GM13976 (cell line): ENCODE measurements around the gene SACM1L.
A peak's percentile ranks its signal among the peaks of the same experiment; 100 is the strongest.

Source experiments
- DNase-seq: peaks from one replicate; pipeline ENCODE4 v3.0.0; 2012; ENCODE audit warnings: low spot score
- in situ Hi-C: fragments of 300-500 bp; cut with MboI; formaldehyde crosslinking; loops from one replicate; pipeline ENCODE4 v1.12.0; 2022; ENCODE audit warnings: low sequenced_read_pairs, mixed read lengths, inconsistent platforms; ENCODE audit not compliant: unreplicated experiment
- TF ChIP-seq, protein P1 (sequence below): IDR thresholded peaks from 2 replicates; pipeline ENCODE4 v1.5.1; 2012; ENCODE audit warnings: borderline replicate concordance, mild to moderate bottlenecking; ENCODE audit not compliant: insufficient read depth; ENCODE audit errors: extremely low read depth, missing control alignments, control extremely low read depth

Gene SACM1L

DNA sequence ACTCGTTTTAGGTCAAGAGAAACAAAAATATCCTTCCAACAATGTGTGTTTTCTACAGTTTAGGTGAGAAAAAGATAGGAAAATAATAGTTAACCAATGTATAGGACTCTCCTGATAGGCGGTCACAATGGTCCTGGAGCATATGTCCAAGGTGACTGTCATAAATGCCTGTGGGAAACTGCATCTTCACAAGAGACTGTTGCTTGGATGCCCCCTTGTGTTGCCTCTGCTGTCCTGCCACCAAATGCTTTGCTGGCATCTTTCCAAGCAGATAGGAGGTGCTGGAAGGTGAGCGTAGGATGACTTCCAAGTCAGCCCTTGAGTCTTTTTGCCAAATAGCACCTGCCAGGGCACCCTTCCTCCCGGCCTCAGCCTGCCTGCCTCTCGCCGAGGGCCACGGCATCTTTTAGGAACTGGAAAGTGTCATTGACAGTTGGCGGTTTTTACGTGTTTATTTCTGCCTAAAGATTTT lies 24.1 kb upstream of the SACM1L start:
- DNase-seq, result peak; percentile 55
- in situ Hi-C loops, result loop anchor here (25.0 kb wide), 2 partner anchors 453 to 628 kb away; partner anchors contain the start of gene CLEC3B
- TF ChIP-seq, protein P1, sequence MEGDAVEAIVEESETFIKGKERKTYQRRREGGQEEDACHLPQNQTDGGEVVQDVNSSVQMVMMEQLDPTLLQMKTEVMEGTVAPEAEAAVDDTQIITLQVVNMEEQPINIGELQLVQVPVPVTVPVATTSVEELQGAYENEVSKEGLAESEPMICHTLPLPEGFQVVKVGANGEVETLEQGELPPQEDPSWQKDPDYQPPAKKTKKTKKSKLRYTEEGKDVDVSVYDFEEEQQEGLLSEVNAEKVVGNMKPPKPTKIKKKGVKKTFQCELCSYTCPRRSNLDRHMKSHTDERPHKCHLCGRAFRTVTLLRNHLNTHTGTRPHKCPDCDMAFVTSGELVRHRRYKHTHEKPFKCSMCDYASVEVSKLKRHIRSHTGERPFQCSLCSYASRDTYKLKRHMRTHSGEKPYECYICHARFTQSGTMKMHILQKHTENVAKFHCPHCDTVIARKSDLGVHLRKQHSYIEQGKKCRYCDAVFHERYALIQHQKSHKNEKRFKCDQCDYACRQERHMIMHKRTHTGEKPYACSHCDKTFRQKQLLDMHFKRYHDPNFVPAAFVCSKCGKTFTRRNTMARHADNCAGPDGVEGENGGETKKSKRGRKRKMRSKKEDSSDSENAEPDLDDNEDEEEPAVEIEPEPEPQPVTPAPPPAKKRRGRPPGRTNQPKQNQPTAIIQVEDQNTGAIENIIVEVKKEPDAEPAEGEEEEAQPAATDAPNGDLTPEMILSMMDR, result peak; percentile 51

DNA sequence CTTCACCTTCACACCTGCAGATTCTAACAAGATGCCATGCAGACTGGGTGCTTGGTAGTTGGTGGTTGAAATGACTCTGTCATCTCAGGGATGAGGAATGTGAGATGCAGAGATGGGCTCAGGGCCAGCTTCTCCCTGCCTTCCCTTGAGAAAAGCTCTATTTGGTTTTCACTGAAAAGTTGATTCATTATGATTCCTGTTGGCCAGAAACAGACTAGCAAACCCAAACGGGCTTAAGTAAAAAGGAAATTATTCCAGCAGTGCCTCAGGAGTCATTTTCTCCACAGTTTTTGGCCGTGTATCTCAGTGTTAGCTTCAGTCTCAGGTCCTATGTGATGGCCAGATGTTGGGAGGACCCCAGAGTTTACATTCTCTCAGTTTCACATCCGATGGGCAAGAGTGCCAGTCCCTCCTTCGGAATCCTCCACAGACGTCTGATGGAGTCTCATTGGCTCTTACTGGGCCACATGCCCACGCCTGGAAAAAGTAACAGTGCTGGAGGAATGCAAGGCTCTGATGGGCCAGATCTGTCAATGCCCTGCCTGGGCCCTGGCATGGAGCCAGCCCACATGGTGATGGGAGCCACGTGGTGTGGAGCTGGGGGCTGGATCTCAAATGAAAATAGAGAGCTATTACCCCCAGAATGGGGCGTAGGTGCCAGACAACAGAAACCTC lies 22.3 kb upstream of the SACM1L start:
- no peak for DNase-seq
- in situ Hi-C loops, result loop anchor here (25.0 kb wide), 2 partner anchors 455 to 630 kb away; partner anchors contain the start of gene CLEC3B
- TF ChIP-seq, protein P1, result no peak

DNA sequence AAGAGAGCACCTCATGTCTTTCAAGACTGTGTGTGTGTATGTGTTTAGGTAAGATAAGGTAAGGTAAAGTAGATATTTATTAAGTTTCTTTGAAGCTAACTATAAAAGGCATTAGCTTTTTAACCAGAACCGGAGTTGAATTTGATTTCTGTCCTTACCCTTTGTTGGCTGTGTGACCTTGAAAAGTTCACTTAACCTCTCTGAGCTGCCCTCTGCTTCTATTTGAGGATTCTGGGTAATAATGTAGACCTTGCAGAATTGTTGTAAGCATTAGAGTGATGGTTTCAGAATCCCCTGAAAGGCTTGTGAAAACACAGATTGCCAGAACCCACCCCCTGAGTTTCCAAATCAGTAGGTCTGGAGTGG lies 21.6 kb upstream of the SACM1L start:
- DNase-seq, result no peak
- in situ Hi-C loops, result loop anchor here (25.0 kb wide), 2 partner anchors 455 to 630 kb away; partner anchors contain the start of gene CLEC3B
- TF ChIP-seq, protein P1, result no peak

DNA sequence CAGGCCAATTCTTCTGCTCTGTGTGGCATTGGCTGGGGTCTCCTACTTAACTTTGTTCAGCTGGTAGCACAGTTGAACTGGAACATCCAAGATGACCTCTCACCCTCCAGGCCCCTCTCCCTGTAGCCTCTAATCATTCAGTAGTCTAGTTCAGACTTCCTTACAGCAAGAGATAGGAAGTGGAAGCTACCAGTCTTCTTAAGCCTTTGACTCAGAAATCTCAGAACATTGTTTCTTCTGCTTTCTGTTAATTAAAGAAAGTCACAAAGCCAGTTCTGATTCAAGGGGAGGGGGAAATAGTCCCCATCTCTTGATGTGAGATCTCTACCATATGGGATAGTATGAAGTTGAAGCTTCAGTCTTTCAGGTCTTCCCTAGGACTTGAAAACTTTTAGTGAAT lies 18.8 kb upstream of the SACM1L start:
- DNase-seq, result no peak
- in situ Hi-C loops, result loop anchor here (25.0 kb wide), 2 partner anchors 458 to 633 kb away; partner anchors contain the start of gene CLEC3B
- TF ChIP-seq, protein P1, result no peak

DNA sequence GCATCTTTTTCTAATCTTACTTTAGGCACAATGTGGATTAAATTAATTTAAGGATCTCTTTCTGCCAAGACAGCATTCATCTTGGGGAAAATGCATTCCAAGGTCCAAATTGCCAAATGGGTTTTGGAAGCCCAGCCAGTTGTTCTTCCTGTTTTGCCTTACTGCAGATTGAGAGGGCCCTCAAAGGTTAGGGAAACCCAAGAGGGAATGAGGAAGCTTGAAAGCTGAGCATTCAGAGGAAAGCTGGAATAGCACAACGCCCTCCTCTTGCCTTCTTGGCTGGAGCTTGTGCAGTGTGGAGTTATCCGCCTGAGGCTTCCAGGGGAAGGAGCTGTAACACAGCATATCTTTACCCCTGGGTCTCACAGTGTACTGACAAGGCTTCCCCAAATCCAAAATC lies 18.2 kb upstream of the SACM1L start:
- in situ Hi-C loops, result loop anchor here (25.0 kb wide), 2 partner anchors 459 to 634 kb away; partner anchors contain the start of gene CLEC3B
- TF ChIP-seq, protein P1, result no peak

DNA sequence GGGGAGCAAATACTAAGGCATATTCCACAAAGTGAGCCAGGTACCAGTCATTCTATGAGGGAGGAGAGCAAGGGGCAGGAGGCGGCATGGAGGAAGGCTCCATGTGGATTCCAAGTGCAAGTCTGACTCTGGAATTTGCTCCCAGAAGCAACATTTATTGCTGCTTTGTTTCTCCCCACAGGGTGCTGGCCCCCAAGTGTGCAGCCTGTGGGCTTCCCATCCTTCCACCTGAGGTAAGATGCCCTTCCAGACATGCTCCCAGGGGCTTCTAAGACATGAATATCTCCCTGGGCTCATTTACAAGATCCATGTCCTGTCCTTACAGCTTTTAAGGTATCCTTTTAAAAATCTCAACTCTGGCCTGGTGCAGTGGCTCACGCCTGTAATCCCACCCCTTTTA lies 15.9 kb upstream of the SACM1L start:
- in situ Hi-C loops, result loop anchor here (25.0 kb wide), 2 partner anchors 461 to 636 kb away; partner anchors contain the start of gene CLEC3B
- TF ChIP-seq, protein P1, result no peak
- no peak for DNase-seq

More for the DNA sequence above, 18.2 kb upstream of the SACM1L start:
- no peak for DNase-seq
